ENCODE measurements around the gene SVOP.
A peak's percentile ranks its signal among the peaks of the same experiment; 100 is the strongest.

Gene SVOP

GRCh38 chr12:108972358-108972757 lies 48.5 kb downstream of the SVOP start:
- no peak for DNase-seq

DNA sequence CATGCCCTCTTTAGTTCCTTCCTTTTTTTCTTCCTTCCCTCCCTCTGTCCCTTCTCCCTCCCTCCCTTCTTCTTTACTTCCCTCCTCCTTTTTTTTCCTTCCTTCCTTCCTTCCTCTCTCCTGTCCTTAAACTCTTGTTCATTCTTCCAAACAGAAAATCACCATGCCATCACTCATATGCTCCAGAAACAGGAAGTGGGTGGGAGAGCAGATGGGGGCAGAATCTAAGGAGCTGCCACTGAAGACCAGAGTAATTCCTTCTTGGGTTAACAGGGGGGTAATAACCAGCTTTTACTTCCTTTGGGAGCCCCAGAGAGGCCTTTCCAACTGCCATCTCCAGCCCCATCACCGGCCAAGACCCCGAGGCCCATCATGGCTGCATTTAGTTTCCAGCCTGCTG lies 51.2 kb downstream of the SVOP start:
- no peak for DNase-seq

GRCh38 chr12:108967869-108968540 lies 52.9 kb downstream of the SVOP start:
- DNase-seq: no peak

DNA sequence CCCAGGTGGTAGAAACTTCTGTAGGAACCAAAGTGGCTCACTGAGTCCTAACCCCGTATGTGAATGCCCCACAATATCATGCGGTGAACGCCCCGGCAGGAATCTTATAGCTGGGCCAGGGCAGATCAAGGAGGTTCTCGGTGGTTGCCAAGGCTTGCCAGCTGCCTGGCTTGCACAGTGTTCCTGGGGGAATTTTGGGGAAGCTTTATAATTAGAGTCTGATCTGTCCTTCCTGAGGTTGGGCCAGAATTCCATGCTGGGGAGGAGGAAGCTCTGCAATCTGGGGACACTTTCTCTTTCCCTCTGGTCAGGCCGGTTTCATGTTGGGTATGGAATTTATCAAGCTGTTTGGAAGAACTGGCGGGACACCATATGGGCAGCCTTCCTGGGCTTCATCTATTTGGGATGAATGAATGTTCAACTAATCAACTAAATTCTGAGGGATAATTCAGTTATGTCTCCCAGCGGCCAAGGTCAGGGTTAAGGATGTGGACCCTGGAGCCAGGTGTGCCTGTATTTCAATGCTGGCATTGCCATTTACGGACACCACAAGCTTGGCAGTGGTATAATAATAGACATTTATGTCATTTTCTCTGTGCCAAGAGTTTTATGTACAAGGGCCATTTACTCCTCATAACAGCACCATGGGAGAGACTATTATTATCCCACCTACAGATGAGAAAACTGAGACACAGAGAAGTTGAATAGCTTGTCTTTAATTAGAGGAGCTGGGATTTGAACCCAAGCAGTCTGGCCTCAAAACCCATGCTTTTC lies 54.3 kb downstream of the SVOP start:
- no peak for DNase-seq

GRCh38 chr12:108965886-108966285 lies 55.0 kb downstream of the SVOP start:
- DNase-seq: no peak

DNA sequence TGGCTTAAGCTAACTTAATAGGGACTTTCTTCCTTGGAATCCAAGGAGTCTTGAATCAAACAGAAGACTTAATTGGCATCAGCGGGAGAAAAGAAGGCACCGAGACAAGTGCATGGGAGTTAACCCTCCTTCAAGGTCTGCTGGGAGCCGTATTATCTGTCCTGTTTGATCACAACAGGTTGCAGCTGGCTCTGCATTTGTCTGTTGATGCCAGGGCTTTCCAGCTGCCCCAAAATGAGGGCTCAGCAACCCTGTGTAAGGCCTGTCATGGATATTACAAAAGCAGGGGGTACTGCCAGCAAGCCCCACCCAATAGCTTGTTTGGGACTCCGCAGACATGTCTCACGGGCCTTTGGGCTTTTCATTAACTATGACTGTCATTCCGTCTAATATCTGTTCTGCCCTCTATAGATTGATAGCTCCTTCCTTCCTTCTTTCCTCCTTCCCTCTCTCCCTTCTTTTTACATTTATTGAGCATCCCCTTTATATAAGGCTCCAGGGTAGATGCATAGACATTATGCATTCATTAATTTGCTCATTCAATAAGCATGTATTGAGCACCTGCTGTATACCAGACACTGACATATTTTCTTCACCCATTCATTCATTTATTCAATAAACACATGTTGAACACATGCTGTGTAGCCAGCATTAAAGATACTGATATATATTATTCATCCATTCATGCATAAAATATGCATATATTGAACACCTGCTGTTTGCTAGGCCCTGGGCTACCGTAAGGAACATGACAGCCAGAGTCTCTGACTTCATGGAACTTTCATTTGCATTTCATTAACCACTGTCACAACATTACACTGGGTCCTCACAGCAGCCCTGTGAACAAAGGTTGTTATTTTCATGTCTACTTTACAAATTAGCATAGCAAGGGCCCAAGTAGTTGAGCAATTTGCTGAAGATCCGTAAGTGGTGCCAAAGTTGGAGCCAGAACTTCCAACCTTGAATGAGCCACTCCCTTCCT lies 56.2 kb downstream of the SVOP start:
- DNase-seq: no peak

DNA sequence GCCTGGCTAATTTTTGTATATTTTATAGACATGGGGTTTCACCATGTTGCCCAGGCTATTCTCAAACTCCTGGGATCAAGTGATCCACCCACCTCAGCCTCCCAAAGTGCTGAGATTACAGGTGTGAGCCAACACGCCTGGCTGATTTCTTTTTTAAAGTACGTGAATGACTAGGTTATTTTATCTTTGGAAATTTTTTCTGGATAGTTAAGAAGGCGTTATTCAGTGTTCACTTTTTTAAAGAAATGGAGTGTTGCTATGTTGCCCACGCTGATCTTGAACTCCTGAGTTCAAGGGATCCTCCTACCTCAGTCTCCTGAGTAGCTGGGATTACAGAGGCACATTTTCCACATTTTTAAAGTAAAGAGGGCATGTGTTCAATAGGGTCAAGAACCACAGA lies 58.6 kb downstream of the SVOP start:
- DNase-seq: no peak

DNA sequence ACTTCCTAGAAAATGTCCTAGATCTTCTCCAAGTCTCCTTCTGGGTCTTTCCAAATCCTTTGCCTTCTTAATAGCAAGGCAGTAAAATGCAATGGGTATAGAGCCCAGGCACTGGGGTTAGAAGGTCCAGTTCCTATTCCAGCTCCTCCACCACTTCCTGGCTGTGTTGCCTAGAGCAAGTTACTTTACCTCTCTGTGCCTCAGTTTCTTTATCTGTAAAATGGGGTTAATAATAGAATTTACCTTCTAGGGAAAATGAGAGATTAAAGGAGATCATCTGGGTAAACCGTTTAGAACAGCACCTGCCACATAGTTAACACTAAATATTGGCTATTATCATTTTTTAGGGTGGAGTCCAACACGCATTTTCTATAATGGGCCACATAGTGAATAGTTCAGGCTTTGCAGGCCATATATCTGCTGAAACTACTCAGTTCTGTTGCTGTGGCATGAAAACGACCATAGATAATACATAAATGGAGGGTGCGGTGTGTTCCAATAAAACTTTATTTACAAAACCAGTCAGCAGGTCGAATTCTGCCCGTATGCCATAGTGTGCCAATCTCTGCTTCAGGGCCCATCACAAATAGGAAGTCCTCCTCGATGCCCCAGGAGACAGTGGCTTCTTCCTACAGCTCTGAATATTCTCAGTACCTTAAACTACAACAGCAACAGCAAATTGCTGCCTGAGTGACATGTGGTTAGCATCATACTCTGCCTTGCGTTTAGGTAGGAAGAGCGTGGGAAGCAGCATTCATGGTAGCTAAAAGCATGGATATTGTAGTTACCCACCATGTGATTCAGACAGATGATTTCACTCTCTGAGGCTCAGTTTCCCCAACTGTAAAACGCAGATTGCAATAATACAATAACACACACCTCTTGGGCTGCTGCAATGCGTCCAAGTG lies 60.9 kb downstream of the SVOP start:
- no peak for DNase-seq

GRCh38 chr12:108955225-108955835 lies 65.5 kb downstream of the SVOP start:
- no peak for DNase-seq

GRCh38 chr12:108950991-108951739 lies 69.7 kb downstream of the SVOP start:
- peak; percentile 3 for DNase-seq

DNA sequence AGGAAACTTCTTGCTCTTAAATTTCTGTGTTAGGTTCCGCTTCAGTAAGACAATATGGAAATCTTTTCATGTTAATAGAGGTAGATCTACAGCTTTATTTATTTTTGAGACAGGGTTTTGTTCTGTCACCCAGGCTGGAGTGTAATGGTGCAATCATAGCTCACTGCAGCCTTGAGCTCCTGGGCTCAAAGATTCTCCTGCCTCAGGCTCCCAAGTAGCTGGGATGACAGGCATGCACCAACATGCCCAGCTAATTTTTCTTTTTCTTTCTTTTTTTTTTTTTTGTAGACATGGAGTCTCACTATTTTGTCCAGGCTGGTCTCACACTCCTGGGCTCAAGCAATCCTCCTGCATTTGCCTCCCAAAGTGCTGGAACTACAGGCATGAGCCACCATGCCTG lies 70.9 kb downstream of the SVOP start:
- no peak for DNase-seq

DNA sequence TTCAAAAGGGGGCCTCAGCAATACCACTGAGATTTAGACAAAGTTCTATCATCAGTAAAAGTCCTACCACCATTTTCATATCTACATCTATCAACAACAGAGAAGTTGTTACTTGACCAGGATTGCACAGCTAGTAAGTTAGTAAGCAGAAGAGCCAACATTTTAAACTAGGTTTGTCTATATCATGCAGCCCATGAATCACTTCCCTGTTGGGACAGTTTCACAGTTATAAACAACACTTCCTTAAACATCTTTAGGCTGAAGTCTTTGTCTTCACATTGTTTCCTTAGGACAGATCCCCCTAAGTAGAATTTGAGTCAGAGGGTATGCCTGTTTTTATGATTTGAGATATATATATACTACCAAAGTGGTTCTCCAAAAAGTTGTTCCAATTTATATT lies 72.5 kb downstream of the SVOP start:
- no peak for DNase-seq

GRCh38 chr12:108947097-108947496 lies 73.8 kb downstream of the SVOP start:
- DNase-seq: no peak

- DNase-seq: no peak
Measured at GRCh38 chr12:108940138-108940537, 80.7 kb downstream of the SVOP start.

- no peak for DNase-seq
Measured at GRCh38 chr12:108939594-108939993, 81.3 kb downstream of the SVOP start.

DNA sequence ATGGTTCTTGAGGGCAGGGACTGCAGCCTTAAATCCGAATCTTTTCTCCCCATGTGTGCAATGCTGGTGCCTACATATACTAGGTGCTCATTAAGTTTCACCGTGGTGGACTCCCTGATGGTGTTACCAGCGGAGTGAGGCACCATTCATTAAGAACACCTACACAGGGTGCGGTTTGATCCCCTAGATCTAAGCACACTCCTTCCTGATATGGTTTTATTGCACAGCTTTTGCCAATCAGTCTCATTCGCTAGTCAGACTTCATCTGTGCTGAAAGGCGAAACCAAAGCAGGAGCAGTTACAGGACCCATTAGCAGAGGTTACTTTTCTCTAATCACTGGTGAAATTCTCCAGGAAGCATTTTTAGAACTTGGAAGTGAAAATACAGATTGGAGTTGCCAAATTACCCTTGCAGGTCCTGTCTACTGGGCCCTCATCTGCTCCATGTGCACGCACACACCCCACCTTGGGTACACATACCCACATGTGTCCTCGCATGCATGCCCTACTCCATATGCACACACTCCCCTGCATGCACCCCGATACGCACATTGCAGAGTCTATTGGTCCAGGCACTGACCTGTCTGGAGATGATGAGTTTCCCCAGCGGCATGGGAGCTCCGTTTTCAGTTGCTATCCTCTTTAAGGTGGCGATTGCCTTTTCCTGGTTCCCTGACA lies 82.5 kb downstream of the SVOP start:
- no peak for DNase-seq

DNA sequence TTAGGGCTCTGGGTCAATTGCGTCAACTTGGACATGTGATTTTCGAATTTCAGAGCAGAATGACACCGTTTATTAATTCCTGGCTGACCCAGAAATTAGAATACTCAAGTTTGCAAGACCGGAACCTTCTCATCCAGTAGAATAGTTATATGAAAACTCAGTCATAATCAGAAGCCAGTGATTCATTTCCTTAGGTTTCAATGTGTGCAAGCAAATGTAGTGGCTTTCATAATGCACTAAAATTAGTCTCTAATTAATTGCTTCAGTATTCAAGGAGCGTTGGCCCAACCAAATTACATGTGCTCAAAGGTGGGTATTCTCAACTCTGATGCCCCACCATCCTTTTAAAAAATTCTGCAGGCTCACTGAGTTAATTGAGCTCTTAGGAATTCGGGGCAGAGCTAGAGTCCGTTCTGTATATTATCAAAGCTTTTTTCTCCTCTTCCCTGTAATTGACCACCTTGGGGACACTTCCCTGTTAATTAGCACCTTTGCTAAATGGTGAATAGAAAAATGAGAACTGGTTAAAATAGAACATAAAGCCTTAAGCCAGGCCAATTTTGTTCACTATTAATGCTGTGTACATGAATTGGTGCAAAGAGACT lies 85.6 kb downstream of the SVOP start:
- no peak for DNase-seq

DNA sequence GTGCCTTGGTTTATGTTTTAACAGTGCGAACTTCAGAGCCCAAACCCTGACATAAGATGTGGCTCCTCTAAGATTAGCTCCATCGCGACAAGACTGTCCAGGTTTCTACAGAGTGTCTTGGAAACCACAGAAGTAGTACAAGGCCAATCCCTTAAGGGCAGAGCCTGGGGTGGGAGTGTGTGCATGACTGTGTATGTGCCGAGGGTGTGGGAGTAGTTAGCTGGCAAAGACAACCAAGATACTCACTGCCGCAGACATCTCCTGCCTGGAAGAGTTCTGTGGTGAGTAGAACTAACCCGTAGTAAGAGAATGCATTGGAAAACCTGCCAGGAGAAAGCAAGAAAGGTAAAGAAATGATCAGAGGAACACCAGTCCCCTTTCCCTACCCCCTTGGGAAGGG lies 86.9 kb downstream of the SVOP start:
- no peak for DNase-seq

DNA sequence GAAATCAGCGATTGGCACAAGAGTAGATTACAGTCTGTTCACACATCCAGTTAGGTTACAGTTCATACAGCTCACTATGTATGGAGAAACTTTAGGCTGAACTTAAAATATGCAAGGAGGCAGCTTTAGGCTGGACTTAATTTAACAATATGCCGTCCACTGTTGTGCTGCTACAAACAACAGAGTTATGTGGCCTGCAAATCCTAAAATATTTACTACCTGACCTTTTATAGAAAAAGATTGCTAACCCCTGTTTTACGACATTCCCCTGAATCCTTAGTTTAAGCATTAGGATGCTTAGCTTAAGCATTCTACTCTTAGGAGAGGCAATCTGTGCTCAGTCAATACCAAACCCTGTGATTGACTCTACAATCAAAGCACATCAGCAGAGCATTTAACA lies 90.1 kb downstream of the SVOP start:
- no peak for DNase-seq

GRCh38 chr12:108930155-108930554 lies 90.7 kb downstream of the SVOP start:
- no peak for DNase-seq

Measured in T1000 (cell line).